CD14-positive monocyte (primary cell): ENCODE measurements around the gene CCDC88C. TPM values are rescaled to one million over a fixed set of nuclear protein-coding genes. Genes with fewer than 3 reads are reported as not detected.

Experiments used
- DNase-seq, 3 donors: peaks; one replicate each; pipeline ENCODE4 v3.0.0-alpha.2; 2011 to 2022
- H2AFZ ChIP-seq: 2 replicates; pipeline ENCODE4 v1.6.0; 2012; ENCODE audit warnings: mild to moderate bottlenecking, low read depth, low read length, inconsistent platforms; ENCODE audit not compliant: insufficient read depth, poor library complexity, severe bottlenecking
- H3K27ac ChIP-seq, 2 donors: 1 replicate in 1 of 2; 2 replicates in 1 of 2; pipeline ENCODE4 v1.5.1; 2012 to 2013; ENCODE audit warnings: low read length in 2 of 2, control low read depth in 1 of 2, inconsistent platforms in 1 of 2, low read depth in 1 of 2, mild to moderate bottlenecking in 1 of 2
- H3K27me3 ChIP-seq, 2 donors: one replicate each; pipeline versions ENCODE4 v1.6.0 to v1.6.1; 2011 to 2013; ENCODE audit warnings: low read length in 2 of 2; ENCODE audit not compliant: control insufficient read depth in 2 of 2, insufficient read depth in 2 of 2
- H3K36me3 ChIP-seq, 2 donors: replicated peaks in 1 of 2; 1 replicate in 1 of 2; 2 replicates in 1 of 2; pipeline versions ENCODE4 v1.5.1 to v1.6.1; 2012 to 2013; ENCODE audit warnings: low read length in 2 of 2, control low read depth in 1 of 2, inconsistent platforms in 1 of 2, mild to moderate bottlenecking in 1 of 2; ENCODE audit not compliant: insufficient read depth in 2 of 2, control insufficient read depth in 1 of 2
- H3K4me1 ChIP-seq, 2 donors: 1 replicate in 1 of 2; 2 replicates in 1 of 2; pipeline versions ENCODE4 v1.5.1 to v1.6.1; 2012 to 2013; ENCODE audit warnings: low read length in 2 of 2, control low read depth in 1 of 2, inconsistent platforms in 1 of 2, mild to moderate bottlenecking in 1 of 2, moderate library complexity in 1 of 2; ENCODE audit not compliant: insufficient read depth in 2 of 2, control insufficient read depth in 1 of 2
- H3K4me2 ChIP-seq: replicated peaks from 2 replicates; pipeline ENCODE3; 2012; ENCODE audit warnings: low read length, moderate library complexity, mild to moderate bottlenecking; ENCODE audit not compliant: poor library complexity, severe bottlenecking; ENCODE audit errors: extremely low read depth
- H3K4me3 ChIP-seq, 3 experiments: fragments of 200-600 bp in 1 of 3; sonication (generic) in 1 of 3; replicated peaks in 1 of 3; 1 replicate in 2 of 3; 2 replicates in 1 of 3; pipeline ENCODE4 v1.5.1; 2011 to 2013; ENCODE audit warnings: low read length in 3 of 3, mild to moderate bottlenecking in 3 of 3, control low read depth in 2 of 3, low read depth in 2 of 3, inconsistent platforms in 1 of 3, moderate library complexity in 1 of 3
- H3K79me2 ChIP-seq: 2 replicates; pipeline ENCODE4 v1.6.0; 2012; ENCODE audit warnings: mild to moderate bottlenecking, control low read depth, inconsistent platforms, low read length, moderate library complexity; ENCODE audit not compliant: insufficient read depth
- H3K9ac ChIP-seq: 2 replicates; pipeline ENCODE4 v1.6.0; 2017; ENCODE audit warnings: low read length, mild to moderate bottlenecking; ENCODE audit not compliant: insufficient read depth, poor library complexity, severe bottlenecking
- H3K9me3 ChIP-seq, 2 donors: replicated peaks in 1 of 2; 1 replicate in 1 of 2; 2 replicates in 1 of 2; pipeline versions ENCODE4 v1.5.1 to v1.6.1; 2012 to 2013; ENCODE audit warnings: low read length in 2 of 2, control low read depth in 1 of 2; ENCODE audit not compliant: control insufficient read depth in 1 of 2, insufficient read depth in 1 of 2
- H4K20me1 ChIP-seq: 2 replicates; pipeline ENCODE4 v1.6.0; 2012; ENCODE audit warnings: mild to moderate bottlenecking, low read length, control low read depth, moderate library complexity; ENCODE audit not compliant: insufficient read depth
- H3K27ac Mint-ChIP-seq, 7 donors: one replicate each; pipeline ENCODE4 v1.8.0; 2020; ENCODE audit warnings: mild to moderate bottlenecking in 7 of 7, mixed read lengths in 7 of 7, moderate library complexity in 6 of 7, inconsistent platforms in 2 of 7
- H3K27me3 Mint-ChIP-seq, 3 donors: one replicate each; pipeline ENCODE4 v1.8.0; 2021 to 2022; ENCODE audit warnings: low read depth in 3 of 3, mild to moderate bottlenecking in 3 of 3, mixed read lengths in 3 of 3, moderate library complexity in 3 of 3, inconsistent platforms in 1 of 3
- H3K36me3 Mint-ChIP-seq, 2 donors: one replicate each; pipeline ENCODE4 v1.8.0; 2020; ENCODE audit warnings: mixed read lengths in 2 of 2, inconsistent platforms in 1 of 2, mild to moderate bottlenecking in 1 of 2
- H3K4me1 Mint-ChIP-seq: one replicate; pipeline ENCODE4 v1.8.0; 2020; ENCODE audit warnings: mild to moderate bottlenecking, mixed read lengths
- H3K4me3 Mint-ChIP-seq, 2 donors: one replicate each; pipeline ENCODE4 v1.8.0; 2020; ENCODE audit warnings: mild to moderate bottlenecking in 2 of 2, mixed read lengths in 2 of 2, moderate library complexity in 1 of 2
- H3K9me3 Mint-ChIP-seq, 7 donors: one replicate each; pipeline ENCODE4 v1.8.0; 2020 to 2022; ENCODE audit warnings: mixed read lengths in 7 of 7, mild to moderate bottlenecking in 6 of 7, moderate library complexity in 6 of 7, inconsistent platforms in 2 of 7
- CTCF ChIP-seq: fragments of 200-600 bp; IDR thresholded peaks from one replicate; pipeline ENCODE4 v1.8.0; 2022; ENCODE audit warnings: antibody characterized with exemption, mild to moderate bottlenecking
- WGBS: methylation state at CpG from one replicate; pipeline ENCODE4 v1.1.5; 2013; ENCODE audit warnings: missing lambda C conversion rate; ENCODE audit not compliant: insufficient coverage; 5-methylcytosine and 5-hydroxymethylcytosine counted together
- intact Hi-C, 2 donors: fragments of 100-400 bp; cut with micrococcal nuclease; formaldehyde crosslinking; loops; one replicate each; pipeline versions ENCODE4 v1.15.0 to v1.15.1; 2023
- polyA plus RNA-seq, 3 donors: library from polyadenylated mRNA; depleted of rRNA in 1 of 3; unstranded in 2 of 3; stranded (reverse) in 1 of 3; fragments of 300-500 nt in 2 of 3; fragments of >200 nt in 1 of 3; fragmentation: Illumina TruSeq in 2 of 3; gene quantifications; 1 replicate in 2 of 3; 2 replicates in 1 of 3; pipeline ENCODE4 v1.2.3, GENCODE V29; 2012 to 2021

Gene CCDC88C
- polyA plus RNA-seq, 3 donors: 11.6 to 69.7 (median 12.3) TPM

- no peaks in the 10 kb centered on the region for H3K27me3 ChIP-seq
- Mint-ChIP-seq H3K27ac (peak overlapping the region in 5 of 7 donors; percentile 15 to 61 (median 54)), H3K9me3 (peaks cover 0 to 5% (median 0%) of the 10 kb centered on the region in 7 donors), H3K4me1 (no peaks in the 10 kb centered on the region), H3K4me3 (no peak overlapping the region), H3K36me3 (peaks cover 89 to 99% of the 10 kb centered on the region in 2 donors), H3K27me3 (no peaks in the 10 kb centered on the region)
- no peak for TF ChIP-seq CTCF
- H3K79me2 ChIP-seq: no peaks in the 10 kb centered on the region
- no peak for DNase-seq
- 97% methylated on average over 21 of the region's 21 CpGs for WGBS
- H3K36me3 ChIP-seq: peaks cover 98 to 99% of the 10 kb centered on the region in 2 donors
- H4K20me1 ChIP-seq: peaks cover 81% of the 10 kb centered on the region
- intact Hi-C loops: no loop called here
- H3K4me2 ChIP-seq: no peak overlapping the region
- no peaks in the 10 kb centered on the region for H3K4me1 ChIP-seq
- H3K9me3 ChIP-seq: no peaks in the 10 kb centered on the region
- H3K27ac ChIP-seq: no peak overlapping the region
- no peak overlapping the region for H2AFZ ChIP-seq
- no peak overlapping the region for H3K4me3 ChIP-seq
- no peak overlapping the region for H3K9ac ChIP-seq
Measured at GRCh38 chr14:91291786-91292405, 125.7 kb downstream of the CCDC88C start.

- intact Hi-C loops: no loop called here
- no peaks in the 10 kb centered on the region for H3K9me3 ChIP-seq
- H3K4me2 ChIP-seq: no peak overlapping the region
- H3K27me3 Mint-ChIP-seq: no peaks in the 10 kb centered on the region
- peaks cover 0 to 5% (median 0%) of the 10 kb centered on the region in 7 donors for H3K9me3 Mint-ChIP-seq
- H2AFZ ChIP-seq: no peak overlapping the region
- H3K36me3 Mint-ChIP-seq: peaks cover 84 to 97% of the 10 kb centered on the region in 2 donors
- H3K27ac ChIP-seq: no peak overlapping the region
- no peaks in the 10 kb centered on the region for H3K27me3 ChIP-seq
- no peak overlapping the region for H3K9ac ChIP-seq
- H3K4me1 ChIP-seq: no peaks in the 10 kb centered on the region
- H3K4me1 Mint-ChIP-seq: no peaks in the 10 kb centered on the region
- H4K20me1 ChIP-seq: peaks cover 82% of the 10 kb centered on the region
- H3K79me2 ChIP-seq: no peaks in the 10 kb centered on the region
- peaks cover 98 to 99% of the 10 kb centered on the region in 2 donors for H3K36me3 ChIP-seq
- DNase-seq: no peak
- H3K27ac Mint-ChIP-seq: peak overlapping the region in 4 of 7 donors; percentile 4 to 61 (median 38)
- H3K4me3 ChIP-seq: no peak overlapping the region
- H3K4me3 Mint-ChIP-seq: no peak overlapping the region
- WGBS: 94% methylated on average over 7 of the region's 10 CpGs
- no peak for TF ChIP-seq CTCF
Measured at GRCh38 chr14:91290986-91291385, 126.6 kb downstream of the CCDC88C start.
